HG03558 (cell line): ENCODE results near the gene NEK2.

Source experiments
- ATAC-seq: cut with Tn5 transposase; IDR thresholded peaks from one replicate; pipeline ENCODE4 v1.9.1; 2021; ENCODE audit warnings: moderate number of reproducible peaks; ENCODE audit not compliant: unreplicated experiment; ENCODE audit errors: extremely low read depth

NEK2 gene

DNA sequence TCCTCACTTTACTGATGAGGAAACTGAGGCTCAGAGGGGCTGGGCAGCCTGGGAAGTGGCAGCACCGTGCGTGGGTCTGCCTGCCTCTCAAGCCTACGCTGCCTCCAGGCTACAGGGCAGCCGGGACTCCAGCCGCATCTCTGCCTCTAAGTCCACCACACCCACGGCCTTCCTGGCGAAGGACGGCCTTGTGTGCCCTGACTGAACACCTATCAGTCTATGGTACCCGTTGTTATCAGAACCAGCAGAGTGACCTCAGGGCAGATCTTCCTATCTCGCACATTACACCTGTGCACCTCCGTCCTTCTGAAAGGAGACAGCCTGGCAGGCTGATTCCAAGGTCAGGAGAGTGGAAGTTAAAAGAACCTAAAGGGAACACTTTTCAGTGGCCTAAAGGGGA is 60.8 kb downstream of the NEK2 start:
- ATAC-seq = no peak

DNA sequence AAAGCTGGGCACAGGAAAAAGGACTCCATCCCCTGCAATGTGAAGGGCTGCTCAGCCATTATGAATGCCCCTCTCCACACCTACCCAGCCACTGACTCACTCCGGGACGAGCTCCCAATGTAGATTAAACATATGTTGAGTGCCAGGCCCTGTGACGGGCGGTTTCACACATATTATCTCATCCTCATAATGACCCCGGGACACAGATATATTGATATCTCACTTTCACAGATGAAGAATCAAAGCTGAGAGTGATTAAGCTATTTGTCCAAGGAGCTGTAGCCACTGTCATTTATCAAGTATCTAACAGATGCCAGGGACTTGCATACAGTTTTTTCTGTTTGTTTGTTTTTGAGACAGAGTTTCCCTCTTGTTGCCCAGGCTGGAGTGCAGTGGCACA is 61.5 kb downstream of the NEK2 start:
- ATAC-seq = no peak

GRCh38 chr1:211613108-211613947 is 62.1 kb downstream of the NEK2 start:
- no peak for ATAC-seq

DNA sequence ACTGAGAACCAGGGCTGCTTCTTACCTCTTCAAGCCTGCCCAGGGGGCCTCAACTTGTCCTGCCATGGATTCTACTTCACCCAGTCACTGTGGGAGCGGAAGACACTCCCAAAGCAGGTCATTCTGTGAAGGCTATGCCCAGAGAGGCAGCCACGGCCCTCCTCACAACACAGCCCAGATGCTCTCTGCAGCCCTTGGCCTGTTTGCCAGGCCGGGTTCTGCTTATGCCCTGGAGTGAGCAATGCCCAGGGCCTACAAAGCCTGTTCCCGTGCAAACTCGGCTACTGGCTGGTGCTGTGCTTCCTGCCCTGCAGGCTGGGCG is 62.7 kb downstream of the NEK2 start:
- ATAC-seq = no peak
